Measurements from ENCODE around the gene ABL2. TPM values are rescaled to one million over a fixed set of nuclear protein-coding genes. Genes with fewer than 3 reads are reported as not detected.
"Not testable (repeated sequence)": the region's sequence is repeated elsewhere in the genome, so short reads cannot be mapped to it uniquely, and the experiment has no call there.

Gene ABL2
- total RNA-seq, 1 donor from 2014 or later: 6.7 TPM

DNA sequence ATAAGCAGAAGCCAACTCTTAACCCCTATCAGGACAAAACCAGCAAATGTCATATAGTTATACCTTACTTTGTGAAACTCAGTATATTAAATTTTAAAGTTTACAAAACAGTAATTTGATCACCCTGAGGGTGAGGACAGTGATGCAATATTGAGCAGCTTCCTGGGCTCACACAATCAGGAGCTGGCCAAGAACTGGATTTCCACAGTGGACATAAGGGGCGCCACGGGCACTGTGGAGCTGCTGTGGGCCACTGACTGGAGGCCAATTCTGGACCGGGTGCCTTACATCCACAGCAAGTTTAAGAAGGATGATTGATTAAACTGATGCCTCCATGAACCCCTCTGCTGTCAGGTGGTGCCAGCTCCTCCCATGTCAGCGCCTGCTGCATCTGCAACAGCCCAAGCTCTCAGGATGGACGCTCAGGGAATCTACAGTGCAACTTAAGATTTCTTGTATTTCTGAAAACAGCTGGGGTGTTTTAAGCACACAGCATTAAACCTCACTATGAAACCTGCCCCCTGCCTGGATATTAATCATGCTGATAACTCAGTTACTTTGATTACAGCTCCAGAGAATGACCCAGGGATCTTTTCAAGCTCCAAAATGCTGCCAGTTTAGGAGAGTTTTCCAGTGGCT, 91.7 kb downstream of the ABL2 start:
- intact Hi-C loops (cut with micrococcal nuclease): no loop called here

- intact Hi-C loops (cut with micrococcal nuclease): not testable (repeated sequence)
These were observed 93.8 kb downstream of the ABL2 start for GRCh38 chr1:179135707-179136106.

GRCh38 chr1:179135168-179135567, 94.3 kb downstream of the ABL2 start:
- intact Hi-C loops (cut with micrococcal nuclease): not testable (repeated sequence)

DNA sequence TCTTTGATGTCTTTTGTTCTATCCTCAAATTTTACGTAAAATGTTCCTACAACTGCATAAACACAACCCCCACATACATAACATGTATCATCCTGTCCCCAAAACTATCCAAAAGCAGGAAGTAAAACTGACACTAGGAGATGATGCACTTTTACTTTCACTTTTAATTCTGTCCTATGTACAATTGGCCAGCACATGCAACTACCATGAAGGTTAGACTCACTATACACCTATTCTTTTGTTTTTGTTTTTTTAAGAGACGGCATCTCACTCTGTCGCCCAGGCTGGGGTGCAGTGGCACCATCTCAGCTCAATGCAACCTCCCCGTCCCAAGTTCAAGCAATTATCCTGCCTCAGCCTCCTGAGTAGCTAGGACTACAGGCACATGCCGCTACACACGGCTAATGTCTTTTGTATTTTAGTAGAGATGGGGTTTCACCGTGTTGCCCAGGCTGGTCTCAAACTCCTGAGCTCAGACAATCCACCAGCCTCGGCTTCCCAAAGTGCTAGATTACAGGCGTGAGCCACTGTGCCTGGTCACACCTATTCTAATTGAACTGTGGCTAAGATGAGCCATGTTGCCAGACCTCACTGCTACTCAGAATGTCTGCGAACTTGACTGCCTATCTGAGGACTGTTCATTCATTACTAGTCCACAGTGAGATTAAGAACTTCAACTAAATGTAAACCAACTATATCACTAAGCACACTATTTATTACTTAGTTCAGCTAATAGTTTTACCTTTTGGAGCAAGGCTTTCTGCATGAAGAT, 99.6 kb downstream of the ABL2 start:
- intact Hi-C loops (cut with micrococcal nuclease): loop anchor here (1.0 to 5.0 kb wide), 7 partner anchors 11 to 405 kb away; partner anchors contain the start of genes ABL2, RALGPS2 and SOAT1

- intact Hi-C loops (cut with micrococcal nuclease): loop anchor here (2.0 to 5.0 kb wide), 3 partner anchors 99 to 164 kb away; partner anchors contain the start of genes ABL2 and SOAT1
These were observed 101.0 kb downstream of the ABL2 start for GRCh38 chr1:179128520-179128919.

DNA sequence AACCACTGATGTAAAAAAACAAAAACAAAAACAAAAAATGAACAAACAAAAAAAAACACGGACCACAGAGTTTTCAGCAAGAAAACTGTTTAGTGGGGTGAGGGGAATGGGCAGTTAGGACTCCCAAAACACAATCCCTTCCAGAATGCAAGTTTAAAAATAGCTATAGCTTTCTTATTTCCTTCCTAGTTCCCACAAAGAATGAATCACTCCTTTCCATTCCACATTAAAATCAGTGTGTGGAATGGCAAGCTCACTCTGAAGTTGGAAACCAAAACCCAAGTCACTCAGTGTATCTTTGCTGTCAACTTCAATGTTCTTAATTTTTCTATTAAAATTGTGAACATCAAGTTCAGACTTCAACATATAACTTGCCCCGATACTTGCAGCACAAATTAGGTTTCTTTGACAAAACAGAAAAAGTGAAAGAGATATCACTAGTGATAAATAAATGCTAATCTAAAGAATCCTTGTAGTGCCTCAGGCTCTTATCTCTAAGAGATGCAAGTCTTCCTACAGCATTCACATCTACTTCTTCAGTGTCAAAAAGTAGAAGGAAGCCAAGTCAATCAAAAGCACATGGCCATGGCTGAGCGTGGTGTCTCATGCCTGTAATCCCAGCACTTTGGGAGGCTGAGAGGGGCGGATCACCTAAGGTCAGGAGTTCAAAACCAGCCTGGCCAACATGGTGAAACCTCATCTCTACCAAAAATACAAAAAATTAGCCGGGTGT, 102.1 kb downstream of the ABL2 start:
- intact Hi-C loops (cut with micrococcal nuclease): loop anchor here (5.0 kb wide), 1 partner anchor 100 kb away; the partner anchor contains the start of gene ABL2

- intact Hi-C loops (cut with micrococcal nuclease): loop anchor here (5.0 kb wide), 1 partner anchor 101 kb away; the partner anchor contains the start of gene ABL2
These were observed 103.0 kb downstream of the ABL2 start for GRCh38 chr1:179126338-179127060.

DNA sequence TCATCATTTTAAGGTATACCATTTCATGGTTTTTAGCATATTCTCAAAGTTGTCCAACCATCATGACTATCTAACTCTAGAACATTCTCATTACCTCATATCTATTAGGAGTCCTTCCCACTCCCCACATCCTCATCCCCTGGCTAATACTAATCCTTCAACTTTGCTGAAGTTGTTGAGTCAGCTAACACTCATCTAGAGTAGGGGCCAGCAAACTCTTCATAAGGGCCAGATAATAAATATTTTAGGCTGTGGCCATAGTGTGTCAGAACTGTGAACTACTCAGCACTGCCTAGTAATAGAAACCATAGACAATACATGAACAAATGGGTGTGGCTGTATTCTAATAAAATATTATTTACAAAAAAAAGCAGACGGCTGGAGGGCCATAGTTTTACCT, 104.6 kb downstream of the ABL2 start:
- intact Hi-C loops (cut with micrococcal nuclease): loop anchor here (5.0 kb wide), 1 partner anchor 102 kb away; the partner anchor contains the start of gene ABL2

DNA sequence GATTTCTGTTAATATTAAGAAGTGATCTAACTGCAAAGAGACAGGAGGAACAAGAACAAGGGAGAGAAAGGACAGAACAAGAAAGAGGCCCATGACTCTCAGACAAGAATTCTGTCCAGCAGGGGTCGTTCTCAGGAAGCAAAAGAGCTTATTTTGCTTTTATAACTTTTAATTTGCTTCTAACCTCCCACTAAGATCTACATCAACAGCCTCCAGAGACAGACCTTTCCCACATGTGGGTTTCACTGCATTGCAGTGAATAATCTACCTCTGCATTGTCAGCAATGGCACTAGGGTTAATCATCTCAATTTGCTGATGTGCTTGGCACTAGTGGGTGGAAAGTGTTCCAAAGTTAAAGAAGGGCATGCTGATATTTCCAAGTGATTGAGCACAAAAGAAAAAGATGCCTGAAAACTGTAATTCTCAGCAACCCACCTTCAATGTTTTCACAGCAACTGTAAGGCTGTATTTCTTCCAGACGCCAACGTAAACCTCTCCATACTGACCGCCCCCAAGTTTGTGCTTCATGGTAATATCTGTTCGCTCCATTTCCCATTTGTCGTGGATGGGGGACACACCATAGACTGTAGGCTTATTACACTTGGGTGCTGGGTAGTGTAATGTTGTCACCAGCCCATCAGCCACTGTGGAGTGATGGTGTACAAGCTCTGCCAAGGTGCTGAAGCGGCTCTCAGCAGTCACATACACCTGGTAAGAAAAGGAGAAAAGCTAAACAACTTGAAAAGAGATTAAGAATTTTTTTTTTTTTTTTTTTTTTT, 108.1 kb downstream of the ABL2 start:
- intact Hi-C loops (cut with micrococcal nuclease): loop anchor here (1.0 to 2.0 kb wide), 3 partner anchors 71 to 248 kb away; no protein-coding TSS in a partner anchor

- intact Hi-C loops (cut with micrococcal nuclease): loop anchor here (1.0 to 2.0 kb wide), 3 partner anchors 72 to 249 kb away; no protein-coding TSS in a partner anchor
These were observed 108.7 kb downstream of the ABL2 start for GRCh38 chr1:179120736-179121135.

- intact Hi-C loops (cut with micrococcal nuclease): no loop called here
These were observed 110.0 kb downstream of the ABL2 start for GRCh38 chr1:179119513-179119912.

- intact Hi-C loops (cut with micrococcal nuclease): no loop called here
These were observed 114.3 kb downstream of the ABL2 start for GRCh38 chr1:179115181-179115580.

GRCh38 chr1:179108644-179109043, 120.8 kb downstream of the ABL2 start:
- intact Hi-C loops (cut with micrococcal nuclease): no loop called here

GRCh38 chr1:179107706-179108629, 121.5 kb downstream of the ABL2 start:
- intact Hi-C loops (cut with micrococcal nuclease): no loop called here

DNA sequence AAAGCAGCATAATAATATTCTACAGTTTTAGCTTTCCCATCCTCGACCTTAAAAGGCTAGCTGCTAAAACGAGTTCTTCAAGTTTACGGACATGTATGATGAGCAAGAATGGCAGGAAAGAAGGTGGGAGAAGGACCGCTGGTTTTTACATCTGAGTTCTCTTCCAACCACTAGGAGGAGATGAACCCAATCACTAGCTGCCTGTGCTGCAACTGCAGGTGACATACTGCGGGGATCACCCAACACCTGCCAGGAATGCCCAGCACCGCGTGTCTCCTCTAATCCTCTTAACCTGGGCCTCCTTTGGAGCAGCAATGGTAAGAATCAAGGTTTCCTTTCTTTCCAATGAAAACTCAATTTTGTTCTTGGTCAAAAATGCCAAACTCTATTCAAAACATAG, 124.1 kb downstream of the ABL2 start:
- intact Hi-C loops (cut with micrococcal nuclease): no loop called here

DNA sequence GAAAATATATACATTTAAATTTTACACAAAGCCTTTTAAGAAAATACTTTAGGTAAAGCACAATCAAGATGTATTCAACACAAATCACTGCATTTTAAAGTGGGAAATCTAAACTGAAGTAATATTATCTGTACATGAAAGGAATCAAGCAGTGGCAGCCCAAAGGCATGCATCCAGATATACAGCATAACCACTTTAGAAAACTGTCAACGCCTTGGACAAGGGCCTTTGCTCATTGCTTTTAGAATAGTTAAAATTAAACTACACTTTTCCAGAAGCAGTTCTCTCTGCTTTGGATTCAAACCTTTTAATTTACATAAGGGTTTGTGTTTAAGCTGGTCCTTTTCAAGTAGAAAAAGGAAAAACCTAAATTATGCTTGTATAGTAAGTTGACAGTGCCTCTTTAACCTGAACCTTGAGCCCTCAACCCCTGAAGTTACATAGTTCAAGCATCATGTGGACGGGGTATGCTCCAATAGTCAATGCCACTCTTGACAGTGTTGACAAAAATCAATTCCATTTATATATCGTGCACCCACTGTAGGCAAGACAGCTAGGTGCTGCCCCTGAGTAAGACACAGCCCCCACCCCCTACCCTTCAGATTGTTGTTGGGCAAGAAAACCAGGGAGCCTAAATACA, 124.7 kb downstream of the ABL2 start:
- intact Hi-C loops (cut with micrococcal nuclease): no loop called here

GRCh38 chr1:179103999-179104398, 125.5 kb downstream of the ABL2 start:
- intact Hi-C loops (cut with micrococcal nuclease): no loop called here

GRCh38 chr1:179101566-179101965, 127.9 kb downstream of the ABL2 start:
- intact Hi-C loops (cut with micrococcal nuclease): no loop called here

DNA sequence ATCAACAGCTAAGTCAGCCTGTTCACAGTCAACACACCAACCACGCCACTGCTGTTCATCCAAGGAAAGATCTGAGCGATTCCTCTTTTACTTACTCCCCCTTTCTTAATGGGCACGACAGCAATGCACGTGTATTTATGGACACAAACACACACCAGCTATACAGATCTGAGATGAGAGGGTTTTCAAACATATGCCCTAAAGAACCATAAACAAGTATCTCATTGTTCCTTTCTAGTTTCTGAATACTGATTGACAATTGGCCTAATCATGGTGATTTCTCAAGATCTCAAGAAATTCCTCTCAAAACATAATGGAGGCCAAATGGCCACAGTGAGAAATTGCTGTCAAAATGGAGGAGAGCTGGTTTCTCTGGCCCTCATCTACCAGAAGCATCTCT, 129.6 kb downstream of the ABL2 start:
- intact Hi-C loops (cut with micrococcal nuclease): no loop called here

All from T-helper 2 cell treated with Interferon-gamma antibody and Interleukin-4, amounts not matched to agents 100 ng/mL and 5 ng/mL, for 36 hours (primary cell).